ENCODE measurements around the gene THBD. TPM values are rescaled to one million over a fixed set of nuclear protein-coding genes. Genes with fewer than 3 reads are reported as not detected.
A peak's percentile ranks its signal among the peaks of the same experiment; 100 is the strongest.

Gene THBD
- total RNA-seq = 82.1 TPM

GRCh38 chr20:23049201-23050075, at the start of gene THBD:
TSS of gene THBD (minus strand) at chr20:23049672. CDS start at chr20:23049504, 168 bp downstream.
- peaks cover 54% of the 10 kb centered on the region for H3K4me1 ChIP-seq (ENCODE audit: insufficient read depth, low read length)
- H3K4me3 ChIP-seq (ENCODE audit: low read length) = peak within 1 kb of the TSS; percentile 39
- H3K9me3 ChIP-seq (ENCODE audit: low read depth, low read length) = no peaks in the 10 kb centered on the region
- peaks cover 17% of the 10 kb centered on the region for H3K27me3 ChIP-seq (ENCODE audit: insufficient read depth, low read length)

- Histone ChIP-seq H3K4me1 (ENCODE audit: insufficient read depth, low read length) (peaks cover 45% of the 10 kb centered on the region), H3K9me3 (ENCODE audit: low read depth, low read length) (no peaks in the 10 kb centered on the region), H3K4me3 (ENCODE audit: low read length) (no peak overlapping the region), H3K27me3 (ENCODE audit: insufficient read depth, low read length) (no peaks in the 10 kb centered on the region)
Measured at GRCh38 chr20:23097636-23098580, 48.4 kb upstream of the THBD start.

- Histone ChIP-seq H3K4me3 (ENCODE audit: low read length) (no peak overlapping the region), H3K4me1 (ENCODE audit: insufficient read depth, low read length) (peaks cover 36% of the 10 kb centered on the region), H3K27me3 (ENCODE audit: insufficient read depth, low read length) (no peaks in the 10 kb centered on the region), H3K9me3 (ENCODE audit: low read depth, low read length) (no peaks in the 10 kb centered on the region)
Measured at GRCh38 chr20:23096986-23097520, 47.6 kb upstream of the THBD start.

GRCh38 chr20:23096097-23096496, 46.6 kb upstream of the THBD start:
- Histone ChIP-seq H3K27me3 (ENCODE audit: insufficient read depth, low read length) (no peaks in the 10 kb centered on the region), H3K4me1 (ENCODE audit: insufficient read depth, low read length) (peaks cover 28% of the 10 kb centered on the region), H3K9me3 (ENCODE audit: low read depth, low read length) (no peaks in the 10 kb centered on the region), H3K4me3 (ENCODE audit: low read length) (no peak overlapping the region)

GRCh38 chr20:23095499-23095898, 46.0 kb upstream of the THBD start:
- peaks cover 28% of the 10 kb centered on the region for H3K4me1 ChIP-seq (ENCODE audit: insufficient read depth, low read length)
- no peak overlapping the region for H3K4me3 ChIP-seq (ENCODE audit: low read length)
- no peaks in the 10 kb centered on the region for H3K9me3 ChIP-seq (ENCODE audit: low read depth, low read length)
- H3K27me3 ChIP-seq (ENCODE audit: insufficient read depth, low read length) = no peaks in the 10 kb centered on the region

GRCh38 chr20:23094927-23095326, 45.5 kb upstream of the THBD start:
- H3K4me1 ChIP-seq (ENCODE audit: insufficient read depth, low read length) = peaks cover 28% of the 10 kb centered on the region
- no peaks in the 10 kb centered on the region for H3K9me3 ChIP-seq (ENCODE audit: low read depth, low read length)
- no peaks in the 10 kb centered on the region for H3K27me3 ChIP-seq (ENCODE audit: insufficient read depth, low read length)
- H3K4me3 ChIP-seq (ENCODE audit: low read length) = no peak overlapping the region

GRCh38 chr20:23094213-23094896, 44.9 kb upstream of the THBD start:
- Histone ChIP-seq H3K4me1 (ENCODE audit: insufficient read depth, low read length) (peaks cover 28% of the 10 kb centered on the region), H3K9me3 (ENCODE audit: low read depth, low read length) (no peaks in the 10 kb centered on the region), H3K27me3 (ENCODE audit: insufficient read depth, low read length) (no peaks in the 10 kb centered on the region), H3K4me3 (ENCODE audit: low read length) (no peak overlapping the region)

- Histone ChIP-seq H3K9me3 (ENCODE audit: low read depth, low read length) (no peaks in the 10 kb centered on the region), H3K4me1 (ENCODE audit: insufficient read depth, low read length) (peaks cover 30% of the 10 kb centered on the region), H3K4me3 (ENCODE audit: low read length) (no peak overlapping the region), H3K27me3 (ENCODE audit: insufficient read depth, low read length) (no peaks in the 10 kb centered on the region)
Measured at GRCh38 chr20:23093613-23094012, 44.1 kb upstream of the THBD start.

- H3K9me3 ChIP-seq (ENCODE audit: low read depth, low read length) = no peaks in the 10 kb centered on the region
- no peaks in the 10 kb centered on the region for H3K27me3 ChIP-seq (ENCODE audit: insufficient read depth, low read length)
- H3K4me3 ChIP-seq (ENCODE audit: low read length) = no peak overlapping the region
- H3K4me1 ChIP-seq (ENCODE audit: insufficient read depth, low read length) = peaks cover 31% of the 10 kb centered on the region
Measured at GRCh38 chr20:23092861-23093495, 43.5 kb upstream of the THBD start.

GRCh38 chr20:23092384-23092756, 42.9 kb upstream of the THBD start:
- Histone ChIP-seq H3K27me3 (ENCODE audit: insufficient read depth, low read length) (no peaks in the 10 kb centered on the region), H3K4me1 (ENCODE audit: insufficient read depth, low read length) (peaks cover 34% of the 10 kb centered on the region), H3K4me3 (ENCODE audit: low read length) (no peak overlapping the region), H3K9me3 (ENCODE audit: low read depth, low read length) (no peaks in the 10 kb centered on the region)

- H3K9me3 ChIP-seq (ENCODE audit: low read depth, low read length) = no peaks in the 10 kb centered on the region
- peaks cover 39% of the 10 kb centered on the region for H3K4me1 ChIP-seq (ENCODE audit: insufficient read depth, low read length)
- H3K27me3 ChIP-seq (ENCODE audit: insufficient read depth, low read length) = no peaks in the 10 kb centered on the region
- no peak overlapping the region for H3K4me3 ChIP-seq (ENCODE audit: low read length)
Measured at GRCh38 chr20:23091721-23092383, 42.4 kb upstream of the THBD start.

- H3K4me3 ChIP-seq (ENCODE audit: low read length) = no peak overlapping the region
- H3K4me1 ChIP-seq (ENCODE audit: insufficient read depth, low read length) = peaks cover 45% of the 10 kb centered on the region
- H3K9me3 ChIP-seq (ENCODE audit: low read depth, low read length) = no peaks in the 10 kb centered on the region
- no peaks in the 10 kb centered on the region for H3K27me3 ChIP-seq (ENCODE audit: insufficient read depth, low read length)
Measured at GRCh38 chr20:23090878-23091277, 41.4 kb upstream of the THBD start.

GRCh38 chr20:23090147-23090546, 40.7 kb upstream of the THBD start:
- H3K9me3 ChIP-seq (ENCODE audit: low read depth, low read length) = no peaks in the 10 kb centered on the region
- H3K27me3 ChIP-seq (ENCODE audit: insufficient read depth, low read length) = no peaks in the 10 kb centered on the region
- H3K4me3 ChIP-seq (ENCODE audit: low read length) = no peak overlapping the region
- peaks cover 45% of the 10 kb centered on the region for H3K4me1 ChIP-seq (ENCODE audit: insufficient read depth, low read length)

- Histone ChIP-seq H3K27me3 (ENCODE audit: insufficient read depth, low read length) (no peaks in the 10 kb centered on the region), H3K4me3 (ENCODE audit: low read length) (no peak overlapping the region), H3K9me3 (ENCODE audit: low read depth, low read length) (no peaks in the 10 kb centered on the region), H3K4me1 (ENCODE audit: insufficient read depth, low read length) (peaks cover 48% of the 10 kb centered on the region)
Measured at GRCh38 chr20:23088866-23089265, 39.4 kb upstream of the THBD start.

Measured in mononuclear cell (primary cell).